Kidney (tissue), 14 donors: Measurements from ENCODE around the gene VAMP2. TPM values are rescaled to one million over a fixed set of nuclear protein-coding genes. Genes with fewer than 3 reads are reported as not detected.
A peak's percentile ranks its signal among the peaks of the same experiment; 100 is the strongest.

Source experiments
- DNase-seq, 5 donors: peaks; one replicate each; pipeline ENCODE4 v3.0.0-alpha.2; 2013 to 2020
- FAIRE-seq: peaks from 2 replicates; lab custom pipeline; 2012; peaks lifted over from hg19 to GRCh38; lab: Jason Lieb, UNC
- H3K27ac ChIP-seq, 2 donors: one replicate each; pipeline ENCODE4 v1.7.0; 2013; ENCODE audit warnings: low read depth in 2 of 2, low read length in 2 of 2, inconsistent platforms in 1 of 2
- H3K27me3 ChIP-seq: one replicate; pipeline ENCODE4 v1.7.1; 2013; ENCODE audit warnings: low read length, inconsistent platforms; ENCODE audit not compliant: control insufficient read depth, insufficient read depth
- H3K36me3 ChIP-seq, 3 donors: one replicate each; pipeline versions ENCODE4 v1.7.0 to v1.7.1; 2013; ENCODE audit warnings: low read length in 3 of 3, control low read depth in 1 of 3, inconsistent platforms in 1 of 3; ENCODE audit not compliant: insufficient read depth in 3 of 3, control insufficient read depth in 2 of 3
- H3K4me1 ChIP-seq, 3 donors: one replicate each; pipeline versions ENCODE4 v1.7.0 to v1.7.1; 2013; ENCODE audit warnings: low read length in 3 of 3, inconsistent platforms in 1 of 3, low read depth in 1 of 3; ENCODE audit not compliant: control insufficient read depth in 2 of 3, insufficient read depth in 2 of 3
- H3K4me3 ChIP-seq, 3 donors: one replicate each; pipeline versions ENCODE4 v1.7.0 to v1.8.1; 2013; ENCODE audit warnings: low read length in 3 of 3, control low read depth in 1 of 3, inconsistent platforms in 1 of 3
- H3K9ac ChIP-seq, 3 donors: one replicate each; pipeline versions ENCODE4 v1.7.0 to v1.7.1; 2013; ENCODE audit warnings: low read length in 3 of 3, control low read depth in 1 of 3, inconsistent platforms in 1 of 3
- H3K9me3 ChIP-seq, 3 donors: one replicate each; pipeline versions ENCODE4 v1.7.0 to v1.7.1; 2013; ENCODE audit warnings: low read length in 3 of 3, control low read depth in 1 of 3, inconsistent platforms in 1 of 3; ENCODE audit not compliant: control insufficient read depth in 2 of 3, insufficient read depth in 1 of 3
- intact Hi-C: fragments of 100-400 bp; cut with DNase I; formaldehyde crosslinking; loops from one replicate; pipeline ENCODE4 v1.11.1; 2022
- polyA plus RNA-seq: library from polyadenylated mRNA; stranded (reverse); fragments of 350-450 nt; fragmentation: Illumina TruSeq; extraction: RNeasy Lipid Tissue Mini Kit (QIAGEN cat#74804); gene quantifications from one replicate; pipeline ENCODE4 v1.2.3, GENCODE V29; 2014; ENCODE audit warnings: low read depth, low replicate concordance; ENCODE audit not compliant: insufficient read depth
- total RNA-seq: library from RNA; stranded (reverse); fragmentation: NEBNext Ultra II Directional; extraction: Animal tissue kit (Norgen Biotek cat#: 25700); gene quantifications from one replicate; pipeline ENCODE4 v1.2.1, GENCODE V29; 2021
- TF ChIP-seq, protein P1 (sequence below): IDR thresholded peaks from 3 replicates; pipeline ENCODE4 v1.5.1; 2012; ENCODE audit warnings: mild to moderate bottlenecking, moderate library complexity, borderline replicate concordance; ENCODE audit not compliant: insufficient read depth; ENCODE audit errors: extremely low read depth
- donor health status: control.
- donor health status: control.
- donor health status: control.
- donor health status: control.
- donor health status: control.
- donor health status: DM: yes; HTN: yes; CAD: no.
- donor health status: Normal renal cell carcinoma (clear cell type).

Gene VAMP2
- total and polyA plus RNA-seq, 2 donors from 2014 or later, result 107 to 124 TPM

DNA sequence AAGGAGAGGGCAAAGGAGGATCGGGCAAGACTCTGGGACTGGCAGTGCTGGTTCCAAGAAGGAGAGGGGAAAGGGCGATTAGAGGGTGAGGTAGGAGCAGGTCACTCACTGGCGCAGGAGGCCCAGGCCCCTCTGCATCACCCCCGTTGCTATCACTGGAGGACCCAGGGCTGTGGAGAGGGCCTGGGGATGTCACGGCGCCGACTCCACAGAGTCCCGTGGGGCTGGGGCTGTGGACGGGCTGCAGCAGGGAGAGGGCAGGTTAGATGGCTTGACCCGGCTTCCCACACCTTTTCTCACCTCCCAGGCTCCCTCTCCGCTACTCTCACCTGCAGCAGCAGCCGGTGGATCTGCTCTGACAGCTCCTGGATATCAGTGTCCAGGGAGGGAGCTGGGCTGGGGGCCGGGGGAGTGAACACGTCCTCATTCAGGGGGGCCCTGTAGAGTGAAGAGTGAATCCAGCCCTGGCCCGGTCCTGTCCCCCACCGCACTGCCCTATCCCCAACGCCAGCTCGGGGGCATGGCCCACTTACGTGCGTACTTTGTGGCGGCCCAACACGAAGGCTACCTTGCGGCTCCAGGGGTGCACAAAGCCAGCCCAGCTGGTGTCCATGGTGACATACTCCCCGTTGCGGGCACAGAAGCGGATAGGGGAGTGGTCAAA is 15.5 kb downstream of the VAMP2 start:
- no peak overlapping the region for H3K9ac ChIP-seq
- H3K27ac ChIP-seq, result no peak overlapping the region
- H3K4me3 ChIP-seq, result no peak overlapping the region
- TF ChIP-seq, protein P1, sequence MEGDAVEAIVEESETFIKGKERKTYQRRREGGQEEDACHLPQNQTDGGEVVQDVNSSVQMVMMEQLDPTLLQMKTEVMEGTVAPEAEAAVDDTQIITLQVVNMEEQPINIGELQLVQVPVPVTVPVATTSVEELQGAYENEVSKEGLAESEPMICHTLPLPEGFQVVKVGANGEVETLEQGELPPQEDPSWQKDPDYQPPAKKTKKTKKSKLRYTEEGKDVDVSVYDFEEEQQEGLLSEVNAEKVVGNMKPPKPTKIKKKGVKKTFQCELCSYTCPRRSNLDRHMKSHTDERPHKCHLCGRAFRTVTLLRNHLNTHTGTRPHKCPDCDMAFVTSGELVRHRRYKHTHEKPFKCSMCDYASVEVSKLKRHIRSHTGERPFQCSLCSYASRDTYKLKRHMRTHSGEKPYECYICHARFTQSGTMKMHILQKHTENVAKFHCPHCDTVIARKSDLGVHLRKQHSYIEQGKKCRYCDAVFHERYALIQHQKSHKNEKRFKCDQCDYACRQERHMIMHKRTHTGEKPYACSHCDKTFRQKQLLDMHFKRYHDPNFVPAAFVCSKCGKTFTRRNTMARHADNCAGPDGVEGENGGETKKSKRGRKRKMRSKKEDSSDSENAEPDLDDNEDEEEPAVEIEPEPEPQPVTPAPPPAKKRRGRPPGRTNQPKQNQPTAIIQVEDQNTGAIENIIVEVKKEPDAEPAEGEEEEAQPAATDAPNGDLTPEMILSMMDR, result no peak
- peak in 2 of 5 donors; percentile 36 to 73 for DNase-seq
- no peaks in the 10 kb centered on the region for H3K9me3 ChIP-seq
- intact Hi-C loops, result no loop called here
- peaks cover 0 to 82% (median 63%) of the 10 kb centered on the region in 3 donors for H3K36me3 ChIP-seq
- no peaks in the 10 kb centered on the region for H3K27me3 ChIP-seq
- peaks cover 0 to 9% (median 4%) of the 10 kb centered on the region in 3 donors for H3K4me1 ChIP-seq
- FAIRE-seq, result no peak

DNA sequence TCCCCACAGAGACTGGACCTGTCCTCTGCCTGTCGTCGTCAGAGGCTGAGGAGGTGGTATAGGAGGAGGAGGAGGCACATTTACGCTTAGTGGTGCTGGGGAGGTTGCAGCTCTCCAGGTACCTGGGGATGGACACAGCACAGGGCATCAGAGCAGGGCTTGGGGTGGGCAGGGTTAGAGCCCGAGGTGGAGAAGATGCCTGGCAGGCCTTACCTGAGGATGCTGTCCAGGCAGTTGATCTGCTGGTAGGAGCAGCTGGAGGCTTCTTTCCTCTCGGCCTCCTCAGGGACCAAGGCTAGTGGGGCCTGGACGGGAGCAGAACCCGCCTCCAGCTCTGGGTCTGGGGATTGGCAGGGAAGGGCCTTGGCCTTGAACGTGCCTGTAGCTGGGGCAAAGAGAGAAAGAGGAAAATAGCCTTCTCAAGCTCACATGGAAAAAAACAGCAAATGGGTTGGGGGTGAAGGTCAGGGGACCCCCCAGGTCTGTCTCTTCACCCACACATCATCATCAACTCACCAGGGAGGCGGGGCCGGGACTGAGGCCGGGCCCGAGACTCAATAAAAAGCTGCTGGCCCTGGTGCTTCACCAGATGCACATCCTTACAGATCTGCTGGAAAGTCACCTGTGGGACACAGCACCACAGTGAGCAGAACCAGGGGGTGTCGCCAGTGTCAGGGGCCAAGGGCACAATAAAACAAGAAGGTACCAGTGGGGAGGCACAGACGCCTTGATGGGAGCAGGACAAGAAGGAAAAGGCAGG is 16.2 kb downstream of the VAMP2 start:
- Histone ChIP-seq H3K36me3 (peaks cover 0 to 89% (median 69%) of the 10 kb centered on the region in 3 donors), H3K4me1 (peaks cover 0 to 9% (median 4%) of the 10 kb centered on the region in 3 donors), H3K27ac (no peak overlapping the region), H3K27me3 (no peaks in the 10 kb centered on the region), H3K9ac (no peak overlapping the region), H3K4me3 (no peak overlapping the region), H3K9me3 (no peaks in the 10 kb centered on the region)
- intact Hi-C loops, result no loop called here
- DNase-seq, result peak in 2 of 5 donors; percentile 33 to 49
- FAIRE-seq, result no peak
- TF ChIP-seq, protein P1, result no peak

DNA sequence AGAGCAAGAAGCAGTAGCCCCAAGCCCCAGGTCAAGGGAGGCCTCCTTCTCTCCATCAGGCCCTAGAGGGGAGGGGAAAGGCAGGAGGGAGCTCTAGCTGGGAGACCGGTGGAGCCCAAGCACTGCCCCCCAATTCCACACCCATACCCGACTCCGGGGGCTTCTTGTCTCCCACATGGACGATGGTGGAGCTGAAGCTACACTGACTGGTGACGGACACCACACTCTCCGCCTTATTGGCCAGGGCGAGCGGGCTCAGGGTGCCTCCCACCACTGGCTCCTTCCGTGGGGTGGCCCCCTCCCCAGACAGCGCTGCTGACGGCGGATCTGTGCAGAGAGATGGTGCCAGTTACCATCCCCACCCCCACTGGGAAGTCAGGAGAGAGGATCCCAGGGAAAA is 16.9 kb downstream of the VAMP2 start:
- Histone ChIP-seq H3K4me1 (peaks cover 0 to 7% (median 2%) of the 10 kb centered on the region in 3 donors), H3K4me3 (no peak overlapping the region), H3K27me3 (no peaks in the 10 kb centered on the region), H3K36me3 (peaks cover 0 to 95% (median 77%) of the 10 kb centered on the region in 3 donors), H3K27ac (no peak overlapping the region), H3K9me3 (no peaks in the 10 kb centered on the region), H3K9ac (no peak overlapping the region)
- DNase-seq (peak in 1 of 5 donors; percentile 69), FAIRE-seq (no peak)
- intact Hi-C loops, result no loop called here
- TF ChIP-seq, protein P1, result no peak
